Mesenteric fat pad (tissue), 1 donor: ENCODE data around the gene LRRC2. TPM values are rescaled to one million over a fixed set of nuclear protein-coding genes. Genes with fewer than 3 reads are reported as not detected.
"Not testable (repeated sequence)": the region's sequence is repeated elsewhere in the genome, so short reads cannot be mapped to it uniquely, and the experiment has no call there.

ENCODE experiments used
- DNase-seq: peaks from one replicate; pipeline ENCODE4 v3.0.0-alpha.2; 2020; ENCODE audit warnings: low spot score
- total RNA-seq: library from RNA; stranded (reverse); fragmentation: NEBNext Ultra II Directional; extraction: Animal tissue kit (Norgen Biotek cat#: 25700); gene quantifications from one replicate; pipeline ENCODE4 v1.2.1, GENCODE V29; 2021
- donor health status: DM: yes; HTN: yes; CAD: no.

The LRRC2 gene
- total RNA-seq, 1 donor from 2014 or later, result 2.1 TPM

GRCh38 chr3:46558184-46559043, 7.7 kb downstream of the LRRC2 start:
- DNase-seq, result peak; percentile 94

GRCh38 chr3:46557814-46558183, 8.3 kb downstream of the LRRC2 start:
- DNase-seq, result no peak

GRCh38 chr3:46553154-46553553, 12.9 kb downstream of the LRRC2 start:
- DNase-seq, result no peak

GRCh38 chr3:46552538-46552937, 13.6 kb downstream of the LRRC2 start:
- no peak for DNase-seq

- no peak for DNase-seq
Observed at GRCh38 chr3:46551615-46552014, 14.5 kb downstream of the LRRC2 start.

- DNase-seq, result no peak
Observed at GRCh38 chr3:46549989-46550388, 16.1 kb downstream of the LRRC2 start.

- no peak for DNase-seq
Observed at GRCh38 chr3:46549408-46549904, 16.6 kb downstream of the LRRC2 start.

GRCh38 chr3:46548611-46549010, 17.5 kb downstream of the LRRC2 start:
- peak; percentile 16 for DNase-seq

GRCh38 chr3:46546896-46547440, 19.1 kb downstream of the LRRC2 start:
- no peak for DNase-seq

GRCh38 chr3:46545818-46546630, 20.1 kb downstream of the LRRC2 start:
- DNase-seq, result peak; percentile 77

GRCh38 chr3:46544771-46545503, 21.2 kb downstream of the LRRC2 start:
- peak; percentile 55 for DNase-seq

- peak; percentile 60 for DNase-seq
Observed at GRCh38 chr3:46542801-46543201, 23.3 kb downstream of the LRRC2 start.

GRCh38 chr3:46542344-46542743, 23.8 kb downstream of the LRRC2 start:
- DNase-seq, result no peak

- DNase-seq, result no peak
Observed at GRCh38 chr3:46541835-46542234, 24.3 kb downstream of the LRRC2 start.

- DNase-seq, result no peak
Observed at GRCh38 chr3:46540550-46540949, 25.6 kb downstream of the LRRC2 start.

GRCh38 chr3:46539443-46540005, 26.6 kb downstream of the LRRC2 start:
- no peak for DNase-seq

- DNase-seq, result no peak
Observed at GRCh38 chr3:46538803-46539442, 27.2 kb downstream of the LRRC2 start.

GRCh38 chr3:46538425-46538802, 27.7 kb downstream of the LRRC2 start:
- not testable (repeated sequence) for DNase-seq

GRCh38 chr3:46537779-46538178, 28.3 kb downstream of the LRRC2 start:
- DNase-seq, result no peak

GRCh38 chr3:46537316-46537715, 28.8 kb downstream of the LRRC2 start:
- no peak for DNase-seq
